ENCODE measurements around the gene BRD9.
A peak's percentile ranks its signal among the peaks of the same experiment; 100 is the strongest.
"Not testable (repeated sequence)": the region's sequence is repeated elsewhere in the genome, so short reads cannot be mapped to it uniquely, and the experiment has no call there.

BRD9 gene

DNA sequence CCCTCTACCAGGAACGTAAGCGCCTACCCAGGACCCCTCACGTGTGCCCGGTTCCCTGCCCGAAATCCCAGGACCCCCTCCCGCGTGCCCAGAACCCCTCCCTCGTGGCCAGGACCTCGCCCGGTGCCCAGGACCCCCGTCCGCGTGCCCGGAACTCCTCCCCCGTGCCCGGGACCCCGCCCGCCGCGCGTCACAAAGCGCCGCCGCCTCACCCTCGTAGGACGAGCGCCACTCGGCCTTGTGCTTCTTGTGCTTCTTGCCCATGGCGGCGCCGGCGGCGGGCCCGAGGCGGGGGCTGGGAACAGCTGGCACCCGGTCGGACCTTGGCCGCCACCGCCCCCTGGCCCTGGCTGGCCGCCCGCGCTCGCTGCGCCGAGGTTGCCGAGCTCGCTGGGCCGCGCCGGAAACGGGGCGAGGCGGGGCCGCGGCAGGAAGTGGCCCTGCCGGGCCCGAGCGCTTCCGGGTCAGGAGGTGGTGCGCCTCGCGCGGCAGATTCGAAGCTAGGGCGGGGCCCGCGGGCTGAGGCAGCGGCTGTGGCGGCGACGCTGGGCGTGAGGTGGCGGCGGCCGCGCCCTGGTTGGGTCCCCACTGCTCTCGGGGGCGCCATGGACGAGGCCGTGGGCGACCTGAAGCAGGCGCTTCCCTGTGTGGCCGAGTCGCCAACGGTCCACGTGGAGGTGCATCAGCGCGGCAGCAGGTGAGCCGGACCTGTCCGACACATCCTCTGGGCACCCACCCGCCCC lies at the start of gene BRD9, which contains the start of gene TRIP13:
Gene BRD9, minus strand, starts transcription at position 408 of the 743 bp plus-strand sequence. Its CDS starts 144 bp downstream, at position 264.
Gene TRIP13, plus strand, starts transcription at position 491 of the 743 bp plus-strand sequence. Its CDS starts 115 bp downstream, at position 606.
- peak; percentile 91 for DNase-seq

- DNase-seq = not testable (repeated sequence)
These were observed 48.1 kb upstream of the BRD9 start for GRCh38 chr5:940741-941140.

DNA sequence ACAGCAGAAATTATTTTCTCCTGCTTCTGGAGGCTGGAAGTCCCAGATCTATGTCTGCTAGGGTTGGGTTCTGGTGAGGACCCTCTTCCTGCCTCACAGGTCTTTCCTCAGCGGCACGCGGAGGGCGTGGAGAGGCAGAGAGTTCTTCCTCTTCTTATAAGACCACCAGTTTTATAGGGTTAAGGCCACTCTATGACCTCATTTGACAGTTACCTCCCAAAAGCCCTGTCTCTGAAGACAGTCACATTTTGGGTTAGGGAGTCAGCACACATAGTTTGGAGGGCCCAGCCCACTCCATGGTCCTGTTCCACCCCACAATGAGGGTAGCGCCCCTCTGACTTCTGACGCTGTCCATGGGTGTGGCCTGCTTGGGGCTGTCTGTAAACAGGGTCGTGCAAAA lies 46.8 kb upstream of the BRD9 start:
- no peak for DNase-seq

GRCh38 chr5:937151-937924 lies 44.7 kb upstream of the BRD9 start:
- DNase-seq = no peak

DNA sequence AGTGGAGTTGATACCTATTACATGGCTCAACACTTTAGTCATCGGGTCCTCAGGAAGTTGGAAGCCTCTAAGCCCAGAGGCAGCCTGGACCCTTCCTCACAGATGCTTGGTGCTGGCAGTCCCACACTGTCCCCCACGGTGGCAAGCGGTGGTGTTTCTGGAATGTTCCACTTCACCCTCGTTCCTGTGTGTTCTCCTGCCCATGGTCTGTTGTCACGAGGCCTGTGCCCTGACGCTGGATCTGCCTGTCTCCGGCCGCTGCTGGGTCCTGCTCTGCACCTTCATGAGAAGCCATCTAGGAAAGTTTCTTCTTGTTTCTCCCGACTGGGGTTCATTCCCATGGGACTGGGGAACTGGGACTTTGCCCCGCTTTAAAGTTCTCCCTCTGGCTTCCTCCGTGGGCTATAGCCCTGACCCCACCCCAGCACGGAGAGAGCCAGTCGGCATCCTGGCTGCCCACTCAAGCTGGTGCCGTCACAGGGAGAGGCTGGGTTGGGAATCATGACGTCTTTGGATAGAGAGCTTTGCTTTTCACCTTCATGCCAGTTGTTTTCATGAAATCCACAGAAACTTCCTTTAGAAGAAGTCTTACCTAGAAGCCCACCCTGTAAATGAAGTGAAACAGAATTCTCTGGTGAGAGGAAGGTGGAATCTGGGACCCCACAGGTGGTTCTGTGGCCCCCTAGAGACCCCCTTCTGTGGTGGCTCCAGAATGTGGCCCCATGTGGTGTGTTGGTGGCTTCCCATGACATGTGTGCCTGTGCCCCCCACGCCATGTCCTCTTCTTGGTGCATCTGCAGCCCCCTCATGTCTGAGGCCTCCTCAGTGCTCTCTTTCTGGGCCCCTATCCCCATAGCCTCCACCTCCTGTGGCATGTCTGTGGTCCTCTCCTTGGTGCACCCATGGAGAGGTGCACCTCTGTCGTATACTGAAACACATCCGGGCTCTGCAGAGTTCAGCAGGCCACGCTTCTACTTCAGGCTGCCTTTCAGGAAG lies 43.8 kb upstream of the BRD9 start:
- DNase-seq = no peak

DNA sequence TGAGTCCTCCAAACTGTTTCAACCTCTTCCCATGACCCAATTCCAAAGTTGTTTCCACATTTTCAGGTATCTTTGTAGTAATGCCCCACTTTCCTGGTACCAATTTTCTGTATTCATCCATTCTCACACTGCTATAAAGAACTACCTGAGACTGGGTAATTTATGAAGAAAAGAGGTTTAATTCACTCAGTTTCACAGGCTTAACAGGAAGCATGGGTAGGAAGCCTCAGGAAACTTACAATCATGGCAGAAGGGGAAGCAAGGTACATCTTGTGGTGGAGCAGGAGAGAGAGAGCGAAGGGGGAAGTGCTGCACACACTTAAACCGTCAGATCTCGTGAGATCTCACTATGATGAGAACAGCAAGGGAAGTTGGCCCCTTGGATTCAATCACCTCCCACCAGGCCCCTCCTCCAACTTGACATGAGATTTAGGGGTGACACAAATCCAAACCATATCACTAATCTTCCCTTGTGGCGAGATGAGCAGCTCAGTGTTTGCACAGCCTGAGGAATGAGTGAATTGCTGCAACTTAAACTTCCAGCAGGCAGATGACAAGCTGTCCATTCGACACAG lies 43.0 kb upstream of the BRD9 start:
- DNase-seq = no peak

- not testable (repeated sequence) for DNase-seq
These were observed 41.9 kb upstream of the BRD9 start for GRCh38 chr5:934381-934967.

- not testable (repeated sequence) for DNase-seq
These were observed 41.4 kb upstream of the BRD9 start for GRCh38 chr5:933951-934350.

DNA sequence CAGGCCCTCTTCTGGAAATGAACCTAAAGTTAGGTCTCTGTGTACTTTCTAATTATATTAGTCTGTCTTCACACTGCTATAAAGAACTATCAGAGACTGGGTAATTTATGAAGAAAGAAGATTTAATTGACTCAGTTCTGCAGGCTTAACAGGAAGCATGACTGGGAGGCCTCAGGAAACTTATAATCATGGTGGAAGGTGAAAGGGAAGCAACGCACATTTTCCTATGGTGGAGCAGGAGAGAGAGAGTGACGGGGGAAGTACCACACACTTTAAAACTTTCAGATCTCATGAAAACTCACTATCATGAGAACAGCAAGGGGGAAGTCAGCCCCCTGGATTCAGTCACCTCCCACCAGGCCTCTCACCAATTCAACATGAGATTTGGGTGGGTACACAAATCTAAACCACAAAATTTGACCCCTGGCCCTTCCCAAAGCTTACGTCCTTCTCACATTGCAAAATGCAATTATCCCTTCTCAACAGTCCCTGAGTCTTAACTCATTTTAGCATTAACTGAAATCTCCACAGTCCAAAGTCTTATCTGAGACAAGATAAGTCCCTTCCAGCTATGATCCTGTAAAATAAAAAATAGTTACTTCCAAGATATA lies 40.8 kb upstream of the BRD9 start:
- DNase-seq = no peak

GRCh38 chr5:932628-933250 lies 40.1 kb upstream of the BRD9 start:
- DNase-seq = no peak

DNA sequence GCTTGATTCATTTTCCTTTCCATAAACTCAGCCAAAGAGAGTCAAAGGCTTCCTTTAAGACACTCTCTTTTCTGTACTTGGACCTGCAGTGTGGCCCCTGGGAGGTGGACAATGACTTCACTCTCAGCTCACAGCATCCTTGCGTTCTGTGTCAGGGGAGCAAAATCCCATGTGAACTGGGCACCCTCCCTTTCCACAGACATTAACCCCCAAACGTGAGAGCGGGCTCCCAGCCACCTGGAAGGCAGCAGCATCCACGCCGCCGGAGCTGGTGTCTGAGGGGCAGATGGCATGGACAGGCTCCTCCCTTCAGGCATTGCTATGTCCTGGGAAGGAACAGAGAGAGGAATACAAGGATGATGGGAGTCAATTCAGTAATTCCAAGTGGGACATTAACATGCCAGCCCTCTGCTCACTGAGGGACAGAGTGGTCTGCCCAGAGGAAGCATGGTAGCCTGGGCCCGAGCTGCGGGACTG lies 39.6 kb upstream of the BRD9 start:
- DNase-seq = no peak

GRCh38 chr5:931570-932145 lies 39.1 kb upstream of the BRD9 start:
- no peak for DNase-seq

DNA sequence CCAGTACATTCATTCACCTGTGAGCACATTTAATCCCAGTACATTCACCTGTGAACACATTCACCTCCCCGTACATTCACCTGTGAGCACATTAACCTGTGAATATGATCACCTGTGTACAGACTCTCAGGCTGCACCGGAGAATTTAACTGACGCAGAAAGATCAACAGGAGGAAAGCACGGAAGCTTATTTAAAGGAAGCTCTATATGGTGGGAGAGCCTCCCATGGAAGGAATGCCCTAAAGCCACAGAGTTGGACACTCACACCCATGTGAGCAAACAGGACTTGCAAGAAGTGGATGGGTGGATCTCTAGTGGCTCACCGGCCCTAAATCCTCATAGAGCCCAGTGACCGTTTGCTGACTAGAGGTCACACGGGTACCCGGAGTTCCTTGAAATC lies 38.3 kb upstream of the BRD9 start:
- no peak for DNase-seq

- DNase-seq = no peak
These were observed 37.0 kb upstream of the BRD9 start for GRCh38 chr5:929596-929995.

DNA sequence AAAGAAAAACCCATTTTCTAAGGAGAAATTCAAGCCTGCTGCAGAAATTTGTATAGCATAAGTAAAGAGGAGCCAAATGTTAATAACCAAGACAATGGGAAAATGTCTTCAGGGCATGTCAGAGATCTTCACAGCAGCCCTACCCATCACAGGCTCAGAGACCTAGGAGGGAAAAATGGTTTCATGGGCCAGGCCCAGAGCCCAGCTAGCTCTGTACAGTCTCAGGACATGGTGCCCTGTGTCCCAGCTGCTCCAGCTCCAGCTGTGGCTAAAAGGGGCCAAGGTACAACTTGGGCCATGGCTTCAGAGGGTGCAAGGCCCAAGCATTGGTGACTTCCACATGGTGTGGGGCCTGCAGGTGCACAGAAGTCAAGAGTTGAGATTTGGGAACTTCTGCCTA lies 36.6 kb upstream of the BRD9 start:
- not testable (repeated sequence) for DNase-seq

- DNase-seq = no peak
These were observed 34.8 kb upstream of the BRD9 start for GRCh38 chr5:927172-928015.

GRCh38 chr5:926417-927171 lies 34.0 kb upstream of the BRD9 start:
- DNase-seq = peak; percentile 62

DNA sequence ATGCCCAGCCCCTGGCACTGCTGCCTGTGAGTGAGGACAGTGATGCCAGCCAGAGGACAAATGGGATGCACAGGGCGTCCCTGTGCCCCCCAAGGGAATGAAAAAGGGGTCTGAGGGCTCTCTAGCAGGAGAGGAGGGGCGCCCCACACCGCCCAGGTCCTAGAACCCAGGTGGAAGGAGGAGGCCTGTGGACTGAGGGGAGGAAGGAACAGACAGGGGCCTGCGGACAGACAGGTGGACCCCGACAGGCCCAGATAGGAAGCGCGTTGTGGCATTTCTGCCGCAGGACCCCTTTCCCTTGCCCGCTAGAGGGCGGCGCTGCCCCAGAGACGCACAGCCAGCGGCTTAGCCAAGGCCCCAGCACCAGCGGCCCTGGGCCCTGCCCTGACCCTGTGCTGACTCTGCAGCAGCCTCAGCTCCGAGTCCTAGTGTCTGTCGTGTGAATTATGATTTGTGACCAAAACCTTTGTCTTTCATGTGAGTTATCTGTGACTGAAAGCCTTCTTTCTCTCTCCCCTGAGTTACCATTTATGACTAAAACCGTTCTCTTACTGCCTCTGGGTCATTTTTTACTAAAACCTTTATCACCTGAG lies 30.8 kb upstream of the BRD9 start:
- peak; percentile 85 for DNase-seq

Data from right hindlimb (tissue), 1 donor.